GM21526 (cell line): ENCODE results near the gene OSBPL8.
"Not testable (repeated sequence)": the region's sequence is repeated elsewhere in the genome, so short reads cannot be mapped to it uniquely, and the experiment has no call there.

ENCODE experiments used
- ATAC-seq: cut with Tn5 transposase; IDR thresholded peaks from one replicate; pipeline ENCODE4 v1.9.1; 2021; ENCODE audit warnings: moderate library complexity; ENCODE audit not compliant: unreplicated experiment, low FRiP score

OSBPL8 gene

DNA sequence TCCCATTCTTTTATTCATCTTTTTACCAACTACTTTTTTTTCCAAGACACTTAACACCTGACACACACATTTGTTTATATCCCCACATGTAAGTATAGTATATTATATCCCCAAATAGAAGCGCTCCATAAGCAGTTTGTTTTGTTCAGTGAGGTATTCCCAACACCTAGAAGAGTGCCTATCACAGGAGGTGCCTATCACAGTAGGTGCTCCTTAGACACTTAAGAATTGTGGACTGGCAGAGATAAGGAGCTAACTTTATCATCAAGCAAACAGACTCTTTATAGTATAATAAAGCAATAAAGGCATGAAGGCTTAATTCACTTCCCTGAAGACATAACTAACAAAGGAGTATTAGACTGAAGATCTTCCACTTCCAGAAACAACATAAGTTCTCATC, 29.1 kb downstream of the OSBPL8 start:
- ATAC-seq = no peak

- ATAC-seq = no peak
Observed at GRCh38 chr12:76529226-76529918, 30.2 kb downstream of the OSBPL8 start.

DNA sequence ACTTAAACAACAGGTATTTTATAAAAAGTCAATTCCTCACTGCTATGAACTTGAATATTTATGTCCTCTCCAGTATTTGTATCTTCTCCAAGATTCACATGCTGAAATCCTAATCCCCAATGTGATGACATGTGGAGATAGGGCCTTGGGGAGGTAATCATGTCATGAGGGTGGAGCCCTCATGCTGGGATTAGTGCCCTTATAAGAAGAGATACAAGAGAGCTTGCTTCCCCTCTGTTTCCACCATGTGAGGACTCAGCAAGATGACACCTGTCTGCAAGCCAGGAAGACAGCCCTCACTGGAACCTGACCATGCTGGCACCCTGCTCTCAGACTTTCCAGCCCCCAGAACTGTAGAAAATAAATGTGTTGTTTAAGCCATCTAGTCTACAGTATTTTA, 36.2 kb downstream of the OSBPL8 start:
- ATAC-seq = no peak

GRCh38 chr12:76520348-76520747, 39.2 kb downstream of the OSBPL8 start:
- ATAC-seq = no peak

GRCh38 chr12:76519538-76519937, 40.0 kb downstream of the OSBPL8 start:
- no peak for ATAC-seq

DNA sequence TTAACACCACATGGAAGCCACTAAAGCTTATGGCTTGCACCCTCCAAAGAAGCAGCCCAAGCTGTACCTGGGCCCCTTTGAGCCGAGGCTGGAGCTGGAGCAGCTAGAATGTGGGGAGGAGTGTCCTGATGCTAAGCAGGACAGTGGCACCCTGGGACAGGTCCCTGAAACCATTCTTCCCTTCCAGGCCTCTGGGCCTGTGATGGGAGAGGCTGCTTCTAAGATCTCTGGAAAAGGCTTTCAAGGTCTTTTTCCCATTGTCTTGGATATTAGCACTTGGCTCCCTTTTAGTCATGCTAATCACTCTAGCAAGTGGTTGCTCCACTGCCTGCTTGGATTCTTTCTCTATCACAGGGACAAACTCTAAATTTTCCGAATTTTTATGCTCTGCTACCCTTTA, 40.9 kb downstream of the OSBPL8 start:
- no peak for ATAC-seq

GRCh38 chr12:76515271-76515670, 44.3 kb downstream of the OSBPL8 start:
- no peak for ATAC-seq

DNA sequence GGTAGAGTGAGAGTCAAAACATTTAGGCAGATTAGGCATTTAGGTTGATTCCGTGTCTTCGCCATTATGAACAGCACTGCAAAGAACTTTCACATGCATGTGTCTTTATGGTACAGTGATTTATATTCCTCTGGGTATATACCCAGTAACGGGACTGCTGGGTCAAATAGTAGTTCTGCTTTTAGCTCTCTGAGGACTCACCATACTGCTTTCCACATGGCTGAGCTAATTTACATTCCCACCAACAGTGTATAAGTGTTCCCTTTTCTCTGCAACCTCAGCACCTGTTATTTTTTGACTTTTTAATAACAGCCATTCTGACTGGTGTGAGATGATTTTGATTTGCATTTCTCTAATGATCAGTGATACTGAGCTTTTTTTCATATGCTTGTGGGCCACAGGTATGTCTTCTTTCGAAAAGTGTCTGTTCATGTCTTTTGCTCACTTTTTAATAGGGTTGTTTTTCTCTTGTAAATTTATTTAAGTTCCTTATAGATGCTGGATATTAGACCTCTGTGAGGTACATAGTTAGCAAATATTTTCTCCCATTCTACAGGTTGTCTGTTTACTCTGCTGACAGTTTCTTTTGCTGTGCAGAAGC, 48.4 kb downstream of the OSBPL8 start:
- ATAC-seq = not testable (repeated sequence)

- ATAC-seq = no peak
Observed at GRCh38 chr12:76508128-76508980, 51.2 kb downstream of the OSBPL8 start.

GRCh38 chr12:76506149-76506548, 53.4 kb downstream of the OSBPL8 start:
- ATAC-seq = no peak

DNA sequence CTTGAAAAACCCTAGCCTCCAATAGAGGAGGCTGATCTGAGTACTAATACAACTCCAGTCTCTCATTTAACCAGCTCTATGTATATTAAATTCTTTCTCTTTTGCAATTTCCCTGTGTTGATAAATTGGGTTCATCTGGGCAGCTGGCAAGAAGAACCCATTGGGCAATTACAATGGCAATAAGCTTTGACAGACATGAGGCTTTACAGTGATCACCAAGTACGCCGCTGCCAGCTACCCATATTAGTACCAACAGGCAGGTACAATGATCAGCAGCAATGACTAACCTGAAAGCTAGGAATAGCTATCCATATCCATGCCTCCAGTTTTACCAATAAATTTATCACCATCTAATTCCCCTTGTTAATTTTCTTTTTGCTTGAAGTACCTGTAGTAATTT, 54.5 kb downstream of the OSBPL8 start:
- no peak for ATAC-seq

DNA sequence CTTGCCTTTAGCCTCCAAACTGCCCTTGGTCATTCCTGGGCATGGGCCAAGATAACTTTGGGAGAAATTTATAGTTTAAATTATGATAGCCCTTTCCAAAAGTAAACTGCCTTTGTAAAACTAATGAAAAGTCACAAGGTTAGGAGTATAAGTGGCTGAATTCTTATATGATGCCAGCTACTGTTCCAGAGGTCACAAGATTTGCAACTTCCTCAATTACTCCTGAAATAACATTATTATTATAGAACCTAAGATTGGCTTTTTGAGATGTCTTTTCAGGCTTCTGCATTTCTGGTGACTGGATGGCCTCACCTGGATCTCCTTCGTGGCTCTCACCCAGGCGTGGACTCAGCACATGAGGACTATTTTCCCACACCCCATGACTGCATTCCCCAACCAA, 55.0 kb downstream of the OSBPL8 start:
- no peak for ATAC-seq

DNA sequence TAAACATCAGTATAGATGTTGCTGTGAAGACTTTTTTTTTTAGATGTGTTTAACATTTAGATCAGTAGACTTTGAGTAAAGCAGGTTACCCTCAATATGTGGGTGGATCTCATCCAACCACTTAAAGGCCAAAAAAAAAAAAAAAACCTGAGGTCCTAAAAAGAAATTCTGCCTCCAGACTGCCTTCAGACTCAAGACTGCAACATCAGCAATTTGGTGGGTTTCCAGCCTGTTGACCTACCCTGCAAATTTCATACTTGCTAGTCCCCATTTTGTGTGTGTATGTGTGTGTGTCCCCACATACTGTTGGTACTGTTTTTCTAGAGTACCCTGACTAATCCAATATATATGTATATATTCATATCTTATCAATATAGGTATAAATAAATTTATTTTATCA, 55.6 kb downstream of the OSBPL8 start:
- no peak for ATAC-seq

- no peak for ATAC-seq
Observed at GRCh38 chr12:76501390-76501789, 58.2 kb downstream of the OSBPL8 start.

- not testable (repeated sequence) for ATAC-seq
Observed at GRCh38 chr12:76499136-76499535, 60.4 kb downstream of the OSBPL8 start.

- no peak for ATAC-seq
Observed at GRCh38 chr12:76495556-76495955, 64.0 kb downstream of the OSBPL8 start.

- no peak for ATAC-seq
Observed at GRCh38 chr12:76491292-76491691, 68.3 kb downstream of the OSBPL8 start.

DNA sequence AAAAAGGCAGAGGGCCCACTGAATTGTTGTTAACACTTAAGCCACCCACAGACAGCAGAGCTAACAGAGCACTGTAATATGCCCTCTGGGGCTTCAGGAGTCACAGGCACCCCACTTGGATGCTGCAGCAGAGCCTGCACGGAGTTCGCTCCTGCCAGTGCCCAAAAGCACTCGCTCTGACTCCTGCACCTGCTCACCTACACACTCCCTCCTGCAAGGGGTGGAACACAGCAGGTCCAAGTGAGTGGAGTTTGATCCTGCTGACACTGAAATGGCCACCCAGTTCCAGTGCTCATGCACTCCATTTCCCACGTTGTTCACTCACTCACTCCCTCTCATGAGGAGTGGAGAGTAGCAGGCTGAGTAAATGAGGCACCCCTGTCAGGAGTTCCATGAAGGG, 68.8 kb downstream of the OSBPL8 start:
- ATAC-seq = no peak

- no peak for ATAC-seq
Observed at GRCh38 chr12:76489737-76490136, 69.8 kb downstream of the OSBPL8 start.

DNA sequence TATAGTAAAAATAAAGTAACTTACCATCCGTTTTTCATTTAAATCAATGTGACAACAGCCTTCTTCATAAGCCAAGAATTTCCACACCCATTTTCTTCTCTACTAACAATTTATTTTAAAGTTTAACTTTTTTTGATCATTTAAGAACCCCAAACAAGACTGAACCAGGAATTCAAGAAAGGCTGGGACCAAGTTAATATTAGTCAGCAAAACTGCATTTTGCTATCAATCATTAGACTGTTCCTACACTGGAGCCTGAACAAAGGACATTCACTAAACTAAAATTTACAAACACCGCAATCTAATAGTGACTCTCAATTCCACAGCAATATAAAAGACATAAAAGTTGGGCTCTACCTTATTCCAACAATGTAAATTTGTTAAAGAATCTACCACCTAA, 73.6 kb downstream of the OSBPL8 start:
- no peak for ATAC-seq

- no peak for ATAC-seq
Observed at GRCh38 chr12:76480796-76481195, 78.8 kb downstream of the OSBPL8 start.

- no peak for ATAC-seq
Observed at GRCh38 chr12:76478045-76478444, 81.5 kb downstream of the OSBPL8 start.
